SW 1271 (cell line): ENCODE results near the gene AK9.
"Not testable (repeated sequence)": the region's sequence is repeated elsewhere in the genome, so short reads cannot be mapped to it uniquely, and the experiment has no call there.

Experiments used
- DNase-seq, 2 experiments: peaks; one replicate each; lab custom pipeline; 2025; lab: John Stamatoyannopoulos, UW

Gene AK9

DNA sequence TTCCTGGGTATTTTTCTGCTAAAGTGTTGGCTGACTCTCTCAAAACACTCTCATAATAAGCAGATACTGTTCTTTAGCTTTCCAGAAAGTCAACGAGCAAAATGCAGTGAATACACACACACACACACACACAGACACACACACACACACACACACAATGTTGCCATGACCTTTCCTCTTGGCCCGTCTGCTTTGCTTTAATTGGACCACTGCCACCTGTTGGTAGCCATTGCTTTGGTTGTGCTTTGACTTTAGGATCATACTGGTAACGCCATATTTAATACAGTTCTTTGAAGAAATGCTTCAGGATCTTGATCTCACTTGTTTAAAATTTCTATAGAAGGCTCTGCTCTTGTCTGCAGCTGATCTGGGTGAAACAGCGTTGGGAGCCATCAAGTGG lies 4.5 kb upstream of the AK9 start:
- DNase-seq = no peak

- no peak for DNase-seq
Observed at GRCh38 chr6:109693111-109693510, 2.1 kb upstream of the AK9 start.

DNA sequence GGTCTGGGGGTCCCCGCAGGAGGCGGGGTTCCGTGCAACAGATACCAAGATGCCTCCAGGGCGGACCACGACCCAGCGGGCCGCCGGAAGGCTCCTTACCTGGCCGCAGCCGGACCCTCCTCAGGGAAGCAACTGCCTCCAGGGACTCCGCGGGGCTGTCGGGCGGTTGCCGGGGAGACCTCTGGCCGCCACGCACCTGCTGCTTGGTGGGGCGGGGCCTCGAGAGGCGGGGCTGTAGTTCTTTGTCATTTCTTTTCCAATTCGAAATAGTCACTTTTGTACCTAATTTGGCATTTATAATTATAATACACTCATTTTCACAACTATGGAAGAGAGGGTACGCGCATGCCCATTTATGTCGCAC lies 647 bp downstream of the AK9 start:
- DNase-seq = peak in 1 of 2 experiments; percentile 26

- DNase-seq = no peak
Observed at GRCh38 chr6:109687271-109687761, 3.7 kb downstream of the AK9 start.

DNA sequence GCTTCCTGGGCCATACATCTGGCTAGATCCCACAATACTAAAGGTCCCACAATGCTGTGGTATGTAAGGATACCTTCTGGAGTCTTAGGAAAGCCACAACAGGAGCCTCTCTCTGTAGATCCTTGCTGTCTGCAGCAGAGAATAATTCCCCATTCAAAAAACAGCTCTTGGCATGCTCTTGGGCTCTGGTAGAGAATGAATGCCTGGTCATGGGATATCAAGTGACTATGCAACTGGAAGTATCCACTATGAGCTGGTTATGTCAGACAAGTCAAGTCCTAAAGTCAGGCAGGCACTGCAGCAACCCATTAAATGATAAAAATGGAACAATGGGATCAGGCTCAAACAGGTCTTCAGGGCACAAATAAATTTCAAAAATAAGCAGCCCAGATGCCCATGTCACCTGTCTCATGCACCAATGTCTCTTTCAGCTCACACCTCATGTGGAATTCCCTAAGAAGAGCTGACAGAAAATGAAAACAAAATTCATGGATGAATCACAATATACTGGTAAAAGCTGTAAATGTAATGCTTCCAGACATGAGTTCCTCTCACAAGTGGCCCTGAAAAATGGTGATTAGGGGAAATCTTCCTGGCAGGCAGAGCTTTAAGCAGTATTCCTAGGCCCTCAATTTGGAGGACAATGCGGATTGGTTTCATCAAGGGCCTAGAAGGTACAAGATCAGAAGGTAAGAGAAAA lies 4.3 kb downstream of the AK9 start:
- no peak for DNase-seq

DNA sequence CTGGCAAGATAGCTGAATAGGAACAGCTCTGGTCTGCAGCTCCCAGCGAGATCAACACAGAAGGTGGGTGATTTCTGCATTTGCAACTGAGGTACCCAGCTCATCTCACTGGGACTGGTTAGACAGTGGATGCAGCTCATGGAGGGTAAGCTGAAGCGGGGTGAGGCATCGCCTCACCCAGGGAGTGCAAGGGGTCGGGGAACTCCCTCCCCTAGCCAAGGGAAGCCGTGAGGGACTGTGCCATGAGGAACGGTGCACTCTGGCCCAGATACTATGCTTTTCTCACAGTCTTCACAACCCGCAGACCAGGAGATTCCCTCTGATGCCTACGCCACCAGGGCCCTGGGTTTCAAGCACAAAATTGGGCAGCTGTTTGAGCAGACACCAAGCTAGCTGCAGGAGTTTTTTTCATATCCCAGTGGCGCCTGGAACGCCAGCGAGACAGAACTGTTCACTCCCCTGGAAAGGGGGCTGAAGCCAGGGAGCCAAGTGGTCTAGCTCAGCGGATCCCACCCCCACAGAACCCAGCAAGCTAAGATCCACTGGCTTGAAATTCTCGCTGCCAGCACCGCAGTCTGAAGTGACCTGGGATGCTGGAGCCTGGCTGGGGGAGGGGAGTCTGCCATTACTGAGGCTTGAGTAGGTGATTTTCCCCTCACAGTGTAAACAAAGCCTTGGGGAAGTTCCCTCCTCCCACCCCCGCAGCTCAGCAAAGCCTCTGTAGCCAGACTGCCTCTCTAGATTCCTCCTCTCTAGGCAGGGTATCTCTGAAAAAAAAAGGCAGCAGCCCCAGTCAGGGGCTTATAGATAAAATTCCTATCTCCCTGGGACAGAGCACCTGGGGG lies 12.1 kb downstream of the AK9 start:
- not testable (repeated sequence) for DNase-seq

DNA sequence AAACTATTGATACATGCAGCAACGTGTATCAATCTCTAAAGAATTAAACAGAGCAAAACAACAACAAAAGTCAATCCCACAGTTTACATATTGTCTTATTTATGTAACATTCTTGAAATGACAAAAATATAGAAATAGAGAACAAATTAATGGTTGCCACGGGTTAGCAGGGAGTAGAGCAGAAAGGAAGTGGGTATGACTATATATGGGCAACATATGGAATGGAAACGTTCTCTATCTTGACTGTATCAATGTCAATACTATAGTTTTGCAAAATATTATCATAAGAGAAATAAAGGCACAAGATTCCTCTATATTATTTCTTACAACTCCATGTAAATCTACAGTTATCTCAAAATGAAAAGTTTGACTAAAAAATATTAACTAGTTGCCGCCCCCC lies 12.8 kb downstream of the AK9 start:
- no peak for DNase-seq

GRCh38 chr6:109676724-109677123 lies 14.3 kb downstream of the AK9 start:
- no peak for DNase-seq

- no peak for DNase-seq
Observed at GRCh38 chr6:109672839-109673238, 18.2 kb downstream of the AK9 start.

GRCh38 chr6:109672175-109672574 lies 18.8 kb downstream of the AK9 start:
- no peak for DNase-seq

GRCh38 chr6:109671733-109672132 lies 19.3 kb downstream of the AK9 start:
- no peak for DNase-seq

- DNase-seq = no peak
Observed at GRCh38 chr6:109669811-109670210, 21.2 kb downstream of the AK9 start.

- DNase-seq = peak in 1 of 2 experiments; percentile 31
Observed at GRCh38 chr6:109662192-109662591, 28.8 kb downstream of the AK9 start.

DNA sequence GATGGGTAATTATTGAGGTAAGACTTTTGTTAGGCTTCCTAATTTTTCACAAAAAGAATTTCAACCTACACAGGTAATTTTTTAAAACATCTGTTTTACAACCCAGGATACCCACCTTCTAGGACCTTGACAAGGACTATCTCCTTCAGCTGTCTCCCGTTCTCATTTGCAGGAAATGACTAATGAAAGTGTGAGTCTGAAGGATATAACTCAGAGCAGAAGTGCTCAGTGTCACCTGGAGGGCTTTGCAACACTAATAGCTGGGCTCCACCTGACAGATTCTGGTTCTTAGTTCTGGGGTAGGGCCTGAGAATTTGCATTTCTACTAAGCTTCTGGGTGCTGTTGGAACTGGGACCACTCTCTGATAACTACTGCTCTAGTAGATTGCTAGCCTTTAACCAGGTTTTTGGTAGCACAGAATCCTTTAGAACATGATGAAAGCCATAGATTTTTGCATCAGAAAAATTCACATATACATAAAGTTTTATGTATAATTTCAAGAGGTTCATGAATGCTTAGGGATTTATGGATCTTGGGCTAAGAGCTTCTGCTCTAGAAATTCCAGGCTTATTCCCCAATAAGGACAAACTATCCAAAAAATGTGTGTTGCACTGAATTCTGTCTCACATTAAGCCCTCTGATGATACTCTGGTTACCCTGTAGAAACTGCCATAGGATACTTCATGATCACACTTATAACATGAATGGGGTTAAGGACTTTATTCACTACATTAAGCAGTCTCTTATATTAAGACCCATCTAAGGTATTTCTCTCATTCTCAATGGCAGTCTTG lies 30.3 kb downstream of the AK9 start:
- peak in 1 of 2 experiments; percentile 21 for DNase-seq

DNA sequence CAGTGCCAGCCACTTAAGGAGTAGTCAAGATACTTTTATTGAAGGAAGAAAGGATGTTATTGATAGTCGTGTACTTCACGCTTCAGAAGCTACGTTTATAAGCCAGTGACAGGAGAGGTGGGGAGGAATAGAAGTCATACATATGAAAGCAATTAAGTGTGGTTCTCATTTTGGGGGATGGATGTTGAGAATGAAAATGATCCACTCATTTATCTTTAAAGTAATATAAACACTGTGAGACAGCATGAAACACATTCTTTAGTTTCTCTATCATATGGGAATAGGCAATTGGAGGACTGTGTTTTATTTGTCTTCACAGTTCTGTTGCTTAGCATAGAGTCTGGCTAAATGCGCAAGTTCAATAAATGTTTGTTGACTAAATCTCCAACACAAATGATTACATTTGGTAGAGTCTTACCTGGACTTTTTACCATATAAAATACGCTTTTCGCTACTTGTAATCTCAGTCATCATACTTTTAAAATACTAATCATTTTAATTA lies 35.2 kb downstream of the AK9 start:
- no peak for DNase-seq

GRCh38 chr6:109653264-109653663 lies 37.7 kb downstream of the AK9 start:
- no peak for DNase-seq

GRCh38 chr6:109644131-109644530 lies 46.9 kb downstream of the AK9 start:
- no peak for DNase-seq

GRCh38 chr6:109632405-109632804 lies 58.6 kb downstream of the AK9 start:
- no peak for DNase-seq

DNA sequence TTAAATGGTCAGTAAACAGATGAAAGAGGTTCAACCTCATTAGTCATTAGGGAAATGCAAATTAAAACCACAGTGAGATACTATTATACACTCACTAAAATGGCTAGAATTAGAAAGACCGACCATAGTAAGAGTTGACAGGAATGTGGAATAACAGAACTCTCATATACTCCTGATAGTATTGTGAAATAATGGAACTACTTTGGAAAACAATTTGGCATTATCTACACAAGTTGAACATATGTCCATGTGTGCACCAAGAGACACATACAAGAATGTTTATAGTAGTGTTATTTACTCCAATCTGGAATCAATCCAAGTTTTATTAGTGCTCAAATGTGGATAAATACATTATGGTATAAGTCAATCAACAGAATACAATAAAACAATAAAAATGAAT lies 59.6 kb downstream of the AK9 start:
- DNase-seq = no peak

DNA sequence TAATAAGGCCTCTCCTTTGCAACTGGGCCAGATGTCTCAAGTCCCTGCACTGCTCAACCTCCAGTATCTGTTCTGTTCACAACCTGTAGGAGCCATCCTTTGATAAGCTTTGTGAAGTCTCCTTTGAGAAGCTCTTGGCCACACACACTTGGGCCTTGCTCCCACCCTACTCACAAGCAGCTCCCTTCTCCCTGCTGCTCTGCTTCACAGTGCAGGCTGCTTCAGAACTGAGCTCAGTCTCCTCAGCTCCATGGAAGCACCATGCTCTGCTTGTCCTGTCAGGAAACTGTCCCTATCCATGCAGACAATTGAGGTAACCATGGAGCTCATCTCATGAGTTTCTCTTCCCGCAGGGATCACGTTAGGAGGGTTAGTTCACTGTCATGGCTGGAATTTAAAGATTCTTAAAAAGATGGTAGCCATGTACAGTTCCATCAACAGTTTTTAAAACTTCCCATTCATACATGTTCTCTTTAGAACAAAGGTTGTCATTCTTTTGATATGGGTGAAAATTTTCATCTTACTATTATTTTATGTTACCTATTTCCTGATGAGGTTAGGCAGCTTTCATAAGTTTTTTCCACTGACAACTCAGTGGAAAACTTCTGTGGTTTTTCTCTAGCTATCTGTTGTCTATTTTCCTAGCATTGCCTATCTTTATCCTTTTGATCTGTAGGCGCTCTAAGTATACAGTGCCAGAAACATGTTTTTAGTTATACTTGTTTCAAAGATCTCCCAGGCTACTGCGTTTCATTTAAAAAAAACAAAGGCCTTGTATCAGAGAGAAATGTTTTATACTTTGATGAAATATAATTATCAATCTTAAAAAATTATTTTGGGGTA lies 62.6 kb downstream of the AK9 start:
- DNase-seq = no peak

- no peak for DNase-seq
Observed at GRCh38 chr6:109626311-109626710, 64.7 kb downstream of the AK9 start.
